Prostate gland (tissue), 2 donors: ENCODE measurements around the gene CYP26A1. TPM values are rescaled to one million over a fixed set of nuclear protein-coding genes. Genes with fewer than 3 reads are reported as not detected.

Source experiments
- DNase-seq: peaks from one replicate; pipeline ENCODE4 v3.0.0-alpha.2; 2019; ENCODE audit warnings: low spot score
- H3K27ac ChIP-seq, 2 donors: fragments of 200-600 bp; sonication (generic); 2 replicates each; pipeline ENCODE4 v1.5.1; 2017 to 2019
- H3K27me3 ChIP-seq: fragments of 200-600 bp; sonication (generic); replicated peaks from 2 replicates; pipeline ENCODE4 v1.5.1; 2019; ENCODE audit not compliant: insufficient read depth
- H3K36me3 ChIP-seq, 2 donors: fragments of 200-600 bp; sonication (generic); 1 replicate in 1 of 2; 2 replicates in 1 of 2; pipeline versions ENCODE4 v1.5.1 to v1.8.1; 2017 to 2019
- H3K4me1 ChIP-seq: fragments of 200-600 bp; sonication (generic); replicated peaks from 2 replicates; pipeline ENCODE4 v1.5.1; 2019
- H3K4me3 ChIP-seq, 2 donors: fragments of 200-600 bp; sonication (generic); 2 replicates each; pipeline ENCODE4 v1.5.1; 2017 to 2019
- H3K9me3 ChIP-seq: fragments of 200-600 bp; sonication (generic); 2 replicates; pipeline ENCODE4 v1.5.1; 2017
- POLR2A ChIP-seq: fragments of 450-650 bp; IDR thresholded peaks from one replicate; pipeline ENCODE4 v1.6.1; 2016; ENCODE audit warnings: antibody characterized with exemption, mild to moderate bottlenecking
- POLR2AphosphoS5 ChIP-seq: sonication (generic); formaldehyde crosslinking; IDR thresholded peaks from one replicate; pipeline ENCODE4 v1.6.1; 2017; ENCODE audit warnings: antibody characterized with exemption
- WGBS: methylation state at CpG from one replicate; pipeline ENCODE4 v1.1.5; 2018; 5-methylcytosine and 5-hydroxymethylcytosine counted together
- intact Hi-C: fragments of 100-400 bp; cut with DNase I; formaldehyde crosslinking; loops from one replicate; pipeline ENCODE4 v1.14.2; 2022
- total RNA-seq, 2 donors: library from RNA; depleted of rRNA; stranded (reverse); fragments of >200 nt; gene quantifications; one replicate each; pipeline ENCODE4 v1.1.0, GENCODE V29; 2016
- TF ChIP-seq, protein P1 (sequence below), 4 experiments: fragments of 200-600 bp in 2 of 4; fragments of 450-650 bp in 2 of 4; sonication (generic) in 2 of 4; IDR thresholded peaks; 1 replicate in 3 of 4; 2 replicates in 1 of 4; pipeline ENCODE4 v1.5.1; 2016 to 2019; ENCODE audit warnings: antibody characterized with exemption in 4 of 4, mild to moderate bottlenecking in 2 of 4, moderate library complexity in 2 of 4

CYP26A1 gene
- total RNA-seq, 2 donors from 2014 or later, result not detected

DNA sequence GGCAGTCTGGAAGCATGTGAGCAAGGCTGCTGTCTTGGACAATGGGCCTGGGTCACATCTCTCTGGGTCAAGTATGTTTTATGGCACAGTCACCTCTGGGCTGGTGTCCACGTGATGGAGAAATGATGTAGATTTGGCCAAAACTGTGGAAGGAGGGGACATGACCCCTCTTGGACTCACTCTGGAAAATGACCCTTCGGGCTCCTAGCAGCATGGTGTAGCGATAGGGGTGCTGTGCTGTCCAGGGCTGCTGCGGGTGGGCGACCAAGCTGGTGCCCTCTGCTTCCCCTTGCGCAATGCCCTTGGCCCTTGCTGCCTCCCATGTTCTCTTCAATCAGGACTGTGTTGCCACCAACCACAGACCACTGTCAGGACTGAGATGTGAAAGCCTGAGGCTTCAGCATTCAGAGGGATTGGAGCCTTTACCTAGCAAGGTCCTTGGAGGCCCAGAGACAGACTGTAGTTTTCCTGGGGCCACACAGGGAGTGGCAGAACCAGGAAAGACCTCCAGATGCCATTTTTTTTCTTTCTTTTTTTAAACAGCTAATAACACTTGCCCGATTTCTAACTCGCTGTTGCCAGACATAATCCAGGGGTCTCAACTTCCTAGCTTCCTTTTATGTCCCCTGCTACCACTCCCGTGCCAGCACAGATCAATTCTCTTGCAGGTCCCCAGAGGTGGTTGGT is 6.1 kb downstream of the CYP26A1 start:
- TF ChIP-seq POLR2A, result no peak
- TF ChIP-seq, protein P1, sequence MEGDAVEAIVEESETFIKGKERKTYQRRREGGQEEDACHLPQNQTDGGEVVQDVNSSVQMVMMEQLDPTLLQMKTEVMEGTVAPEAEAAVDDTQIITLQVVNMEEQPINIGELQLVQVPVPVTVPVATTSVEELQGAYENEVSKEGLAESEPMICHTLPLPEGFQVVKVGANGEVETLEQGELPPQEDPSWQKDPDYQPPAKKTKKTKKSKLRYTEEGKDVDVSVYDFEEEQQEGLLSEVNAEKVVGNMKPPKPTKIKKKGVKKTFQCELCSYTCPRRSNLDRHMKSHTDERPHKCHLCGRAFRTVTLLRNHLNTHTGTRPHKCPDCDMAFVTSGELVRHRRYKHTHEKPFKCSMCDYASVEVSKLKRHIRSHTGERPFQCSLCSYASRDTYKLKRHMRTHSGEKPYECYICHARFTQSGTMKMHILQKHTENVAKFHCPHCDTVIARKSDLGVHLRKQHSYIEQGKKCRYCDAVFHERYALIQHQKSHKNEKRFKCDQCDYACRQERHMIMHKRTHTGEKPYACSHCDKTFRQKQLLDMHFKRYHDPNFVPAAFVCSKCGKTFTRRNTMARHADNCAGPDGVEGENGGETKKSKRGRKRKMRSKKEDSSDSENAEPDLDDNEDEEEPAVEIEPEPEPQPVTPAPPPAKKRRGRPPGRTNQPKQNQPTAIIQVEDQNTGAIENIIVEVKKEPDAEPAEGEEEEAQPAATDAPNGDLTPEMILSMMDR (IDR thresholded peaks at IDR 0.05), result no peak
- TF ChIP-seq POLR2AphosphoS5, result no peak
- Histone ChIP-seq H3K9me3 (no peaks in the 10 kb centered on the region), H3K4me1 (no peaks in the 10 kb centered on the region), H3K27ac (no peak overlapping the region), H3K4me3 (no peak overlapping the region), H3K27me3 (peaks cover 4% of the 10 kb centered on the region), H3K36me3 (no peaks in the 10 kb centered on the region)
- intact Hi-C loops, result loop anchor here (5.0 to 10.0 kb wide), 2 partner anchors 207 to 275 kb away; no protein-coding TSS in a partner anchor
- 58% methylated on average over 9 of the region's 9 CpGs for WGBS
- DNase-seq, result no peak

DNA sequence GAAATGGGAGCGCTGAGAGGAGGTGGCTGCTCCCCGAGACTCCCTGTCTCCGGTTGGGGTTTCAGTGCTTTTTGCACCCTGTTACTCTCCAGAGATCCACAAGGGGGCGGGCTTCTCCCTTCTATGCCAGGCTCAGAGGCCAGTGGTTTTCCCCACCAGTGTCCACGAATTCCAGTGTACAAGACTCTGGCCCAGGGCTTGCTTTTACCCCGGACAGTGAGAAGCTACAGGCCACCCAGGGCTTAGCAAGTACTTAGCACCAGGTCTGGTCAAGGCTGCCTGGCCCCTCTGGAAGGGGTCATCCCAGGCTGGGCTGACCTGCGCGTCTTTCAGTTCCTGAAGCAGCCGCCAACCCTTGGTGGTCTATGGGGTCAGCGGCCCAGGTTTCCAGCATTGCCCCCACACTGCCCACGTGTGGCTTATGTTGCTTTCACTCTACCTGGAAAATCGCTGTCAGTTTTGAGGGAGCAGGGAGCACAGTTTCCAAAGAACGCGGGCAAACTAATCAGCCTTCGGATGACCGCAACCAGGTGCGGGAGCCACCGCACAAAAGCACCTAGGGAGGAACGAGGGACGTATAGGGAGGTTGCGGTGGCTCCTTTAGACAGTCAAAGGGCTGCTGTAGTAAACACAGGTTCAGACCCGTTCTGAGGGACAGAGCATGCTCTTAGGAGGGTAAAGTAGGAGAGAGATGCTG is 6.8 kb downstream of the CYP26A1 start:
- H3K4me3 ChIP-seq, result no peak overlapping the region
- H3K27me3 ChIP-seq, result no peaks in the 10 kb centered on the region
- intact Hi-C loops, result loop anchor here (5.0 to 10.0 kb wide), 2 partner anchors 207 to 274 kb away; no protein-coding TSS in a partner anchor
- no peaks in the 10 kb centered on the region for H3K4me1 ChIP-seq
- TF ChIP-seq POLR2A, result no peak
- TF ChIP-seq, protein P1 (IDR thresholded peaks at IDR 0.05), result peak; percentile 63 to 79 (median 72)
- no peak overlapping the region for H3K27ac ChIP-seq
- WGBS, result 50% methylated on average over 22 of the region's 22 CpGs
- no peak for DNase-seq
- no peaks in the 10 kb centered on the region for H3K9me3 ChIP-seq
- H3K36me3 ChIP-seq, result no peaks in the 10 kb centered on the region

DNA sequence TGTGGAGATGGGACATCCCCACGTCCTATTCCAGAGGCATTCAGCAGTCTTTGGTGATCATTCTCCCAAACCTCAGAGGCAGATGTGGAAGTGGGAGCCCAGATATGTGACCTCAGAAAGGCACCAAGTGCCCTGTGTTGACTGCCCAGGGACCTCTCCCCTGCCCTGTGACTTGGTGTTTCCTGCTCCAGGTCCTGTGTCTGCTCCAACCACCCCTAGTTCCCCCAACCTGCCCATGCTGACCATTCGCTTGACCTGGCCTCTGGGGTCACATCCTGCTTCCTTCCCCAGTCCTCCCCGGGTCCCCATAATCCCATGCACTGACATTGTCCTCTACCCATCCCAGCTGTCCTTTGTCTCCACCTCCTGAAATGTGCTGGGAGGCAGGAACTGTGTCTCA is 7.6 kb downstream of the CYP26A1 start:
- no peak for DNase-seq
- no peaks in the 10 kb centered on the region for H3K36me3 ChIP-seq
- no peak overlapping the region for H3K27ac ChIP-seq
- no peaks in the 10 kb centered on the region for H3K27me3 ChIP-seq
- intact Hi-C loops, result loop anchor here (5.0 to 10.0 kb wide), 2 partner anchors 206 to 273 kb away; no protein-coding TSS in a partner anchor
- WGBS, result 62% methylated on average over 3 of the region's 3 CpGs
- H3K4me3 ChIP-seq, result no peak overlapping the region
- TF ChIP-seq POLR2A, result no peak
- TF ChIP-seq POLR2AphosphoS5, result no peak
- TF ChIP-seq, protein P1 (IDR thresholded peaks at IDR 0.05), result no peak
- no peaks in the 10 kb centered on the region for H3K9me3 ChIP-seq
- no peaks in the 10 kb centered on the region for H3K4me1 ChIP-seq

DNA sequence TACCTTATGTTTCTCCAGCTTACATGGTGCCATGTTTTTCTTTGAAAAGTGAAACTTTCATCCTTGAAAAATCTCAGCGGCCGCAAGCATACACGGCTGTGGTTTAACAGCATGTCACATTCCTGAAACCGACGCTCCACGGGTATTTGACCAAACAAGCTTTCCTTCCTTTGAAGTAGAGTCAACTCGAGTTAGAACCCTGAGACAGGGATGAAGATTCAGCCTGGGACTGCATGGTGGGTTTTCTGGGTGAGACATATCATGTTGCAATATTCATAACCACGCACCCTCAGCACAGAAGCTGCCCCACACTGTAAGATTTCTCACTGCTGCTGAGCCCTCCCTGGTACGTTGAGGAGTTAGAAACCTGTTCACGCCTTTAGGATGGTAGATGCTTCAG is 8.1 kb downstream of the CYP26A1 start:
- no peaks in the 10 kb centered on the region for H3K36me3 ChIP-seq
- DNase-seq, result no peak
- H3K4me3 ChIP-seq, result no peak overlapping the region
- H3K9me3 ChIP-seq, result no peaks in the 10 kb centered on the region
- H3K4me1 ChIP-seq, result no peaks in the 10 kb centered on the region
- 49% methylated on average over 10 of the region's 10 CpGs for WGBS
- H3K27ac ChIP-seq, result no peak overlapping the region
- TF ChIP-seq, protein P1 (IDR thresholded peaks at IDR 0.05), result no peak
- TF ChIP-seq POLR2AphosphoS5 (no peak), POLR2A (no peak)
- intact Hi-C loops, result loop anchor here (5.0 to 10.0 kb wide), 2 partner anchors 205 to 273 kb away; no protein-coding TSS in a partner anchor
- no peaks in the 10 kb centered on the region for H3K27me3 ChIP-seq
